HG03439 (cell line): ENCODE measurements around the gene CDK8.
"Not testable (repeated sequence)": the region's sequence is repeated elsewhere in the genome, so short reads cannot be mapped to it uniquely, and the experiment has no call there.

Experiments used
- ATAC-seq: cut with Tn5 transposase; IDR thresholded peaks from one replicate; pipeline ENCODE4 v1.9.1; 2021; ENCODE audit warnings: mild to moderate bottlenecking, moderate library complexity; ENCODE audit not compliant: unreplicated experiment

Gene CDK8

DNA sequence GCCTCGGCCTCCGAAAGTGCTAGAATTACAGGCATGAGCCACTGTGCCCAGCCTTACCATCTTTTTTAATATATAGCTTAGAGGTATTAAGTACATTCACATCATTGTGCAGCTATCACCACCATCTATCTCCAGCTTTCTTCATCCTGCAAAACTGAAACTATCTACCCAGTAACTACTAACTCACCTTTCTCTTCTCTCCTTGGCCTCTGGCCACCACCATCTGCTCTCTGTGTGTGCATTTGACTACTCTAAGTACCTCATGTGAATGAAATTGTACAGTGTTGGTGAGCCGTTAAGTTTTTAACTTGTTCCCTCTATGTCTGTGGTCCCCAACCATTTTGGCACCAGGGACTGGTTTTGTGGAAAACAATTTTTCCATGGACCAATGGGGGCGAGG is 56.1 kb downstream of the CDK8 start:
- ATAC-seq, result no peak

DNA sequence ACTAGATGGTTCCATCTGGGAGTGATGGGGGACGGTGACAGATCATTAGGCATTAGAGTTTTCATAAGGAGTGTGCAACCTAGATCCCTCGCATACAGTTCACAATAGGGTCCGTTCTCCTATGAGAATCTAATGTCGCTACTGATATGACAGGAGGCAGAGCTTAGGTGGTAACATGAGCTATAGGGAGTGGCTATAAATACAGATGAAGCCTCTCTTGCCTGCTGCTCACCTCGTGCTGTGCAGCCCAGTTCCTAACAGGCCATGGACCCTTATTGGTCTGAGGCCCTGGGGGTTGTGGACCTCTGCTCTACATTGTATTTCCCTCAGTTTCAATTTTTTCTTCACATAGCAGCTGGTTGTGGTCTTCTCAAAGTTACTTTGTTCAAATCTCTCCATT is 56.5 kb downstream of the CDK8 start:
- ATAC-seq, result no peak

DNA sequence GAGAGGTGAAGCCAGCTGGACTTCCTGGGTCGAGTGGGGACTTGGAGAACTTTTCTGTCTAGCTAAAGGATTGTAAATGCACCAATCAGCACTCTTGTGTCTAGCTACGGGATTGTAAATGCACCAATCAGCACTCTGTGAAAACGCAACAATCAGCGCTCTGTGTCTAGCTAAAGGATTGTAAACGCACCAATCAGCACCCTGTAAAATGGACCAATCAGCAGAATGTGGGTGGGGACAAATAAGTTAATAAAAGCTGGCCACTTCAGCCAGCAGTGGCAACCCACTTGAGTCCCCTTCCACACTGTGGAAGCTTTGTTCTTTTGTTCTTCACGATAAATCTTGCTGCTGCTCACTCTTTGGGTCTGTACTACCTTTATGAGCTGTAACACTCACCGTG is 58.1 kb downstream of the CDK8 start:
- ATAC-seq, result not testable (repeated sequence)

DNA sequence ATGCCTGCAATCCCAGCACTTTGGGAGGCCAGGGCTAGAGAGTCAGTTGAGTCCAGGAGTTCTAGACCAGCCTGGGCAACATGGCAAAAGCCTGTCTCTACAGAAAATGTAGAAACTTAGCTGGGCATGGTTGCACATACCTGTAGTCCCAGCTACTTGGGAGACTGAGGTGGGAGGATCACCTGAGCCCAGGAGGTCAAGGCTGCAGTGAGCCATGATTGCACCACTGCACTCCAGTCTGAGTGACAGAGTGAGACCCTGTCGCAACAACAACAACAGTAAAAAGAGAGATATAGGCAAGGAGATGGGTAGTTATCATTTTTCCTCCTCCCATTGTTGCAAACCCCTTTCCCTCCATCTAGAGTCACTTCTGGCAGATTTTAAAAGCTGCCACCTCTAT is 62.2 kb downstream of the CDK8 start:
- not testable (repeated sequence) for ATAC-seq

DNA sequence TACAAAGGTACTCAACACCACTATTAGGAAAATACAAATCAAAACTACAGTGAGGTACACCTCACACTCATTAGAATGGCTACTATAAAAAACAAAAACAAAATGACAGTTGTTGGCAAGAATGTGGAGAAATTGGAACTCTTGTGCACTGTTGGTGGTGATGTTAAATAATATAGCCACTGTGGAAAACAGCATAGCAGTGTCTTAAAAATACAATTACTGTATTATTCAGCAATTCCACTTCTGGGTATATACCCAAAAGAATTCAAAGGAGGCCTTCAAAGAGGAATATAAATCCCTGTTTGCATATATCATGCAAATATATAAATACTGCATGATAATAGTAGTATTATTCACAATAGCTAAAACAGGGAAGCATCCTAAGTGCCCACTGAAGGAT is 66.8 kb downstream of the CDK8 start:
- no peak for ATAC-seq

DNA sequence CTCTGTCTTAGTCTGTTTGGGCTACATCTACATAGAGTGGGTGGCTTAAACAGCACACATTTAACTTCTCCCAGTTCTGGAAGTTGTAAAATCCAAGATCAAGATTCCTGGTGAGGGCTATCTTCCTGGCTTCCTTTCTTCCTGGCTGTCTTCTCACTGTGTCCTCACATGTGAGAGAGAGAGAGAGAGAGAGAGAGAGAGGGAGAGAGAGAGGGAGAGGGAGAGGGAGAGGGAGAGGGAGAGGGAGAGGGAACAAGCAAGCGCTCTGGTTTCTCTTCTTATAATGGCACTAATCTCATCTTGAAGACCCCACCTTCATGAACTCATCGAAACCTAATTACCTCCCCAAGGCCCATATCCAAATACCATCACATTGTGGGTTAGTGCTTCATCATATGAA is 69.2 kb downstream of the CDK8 start:
- ATAC-seq, result no peak

DNA sequence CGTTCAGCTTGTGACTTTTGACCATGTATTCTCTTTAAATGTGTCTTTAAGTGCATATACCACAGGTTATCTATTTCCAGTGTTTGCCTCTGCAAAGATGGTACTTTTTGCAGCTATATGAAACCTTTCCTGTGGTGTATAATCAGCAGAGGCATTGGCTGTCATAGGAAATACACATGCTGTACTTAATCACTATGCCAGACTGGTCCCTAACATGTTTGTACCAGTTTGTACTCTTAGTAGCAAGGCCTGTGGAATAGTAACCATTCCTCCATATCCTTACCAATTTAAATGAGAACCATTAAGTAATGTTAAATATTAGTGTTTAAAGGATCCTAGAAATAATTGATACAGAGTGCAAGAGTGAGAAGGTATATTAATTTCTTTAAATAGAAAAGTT is 69.8 kb downstream of the CDK8 start:
- ATAC-seq, result no peak

DNA sequence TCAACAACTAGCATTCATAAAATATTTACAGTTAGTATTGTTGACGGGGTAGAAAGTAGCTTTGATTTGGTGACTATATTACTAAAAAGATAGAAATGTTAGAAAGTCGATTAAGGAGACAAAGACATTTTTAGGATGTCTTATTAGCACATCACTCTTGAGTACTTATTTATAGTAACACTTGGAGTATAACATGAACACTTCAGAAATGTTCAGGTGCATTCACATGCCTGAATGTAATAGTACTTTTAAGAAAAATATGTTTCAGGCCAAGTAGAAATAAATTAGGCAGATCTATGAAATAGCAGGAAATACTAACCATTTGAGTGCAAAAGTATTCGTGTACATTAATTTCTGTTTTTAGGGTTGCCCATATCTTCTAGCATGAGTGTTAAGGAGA is 70.4 kb downstream of the CDK8 start:
- no peak for ATAC-seq

DNA sequence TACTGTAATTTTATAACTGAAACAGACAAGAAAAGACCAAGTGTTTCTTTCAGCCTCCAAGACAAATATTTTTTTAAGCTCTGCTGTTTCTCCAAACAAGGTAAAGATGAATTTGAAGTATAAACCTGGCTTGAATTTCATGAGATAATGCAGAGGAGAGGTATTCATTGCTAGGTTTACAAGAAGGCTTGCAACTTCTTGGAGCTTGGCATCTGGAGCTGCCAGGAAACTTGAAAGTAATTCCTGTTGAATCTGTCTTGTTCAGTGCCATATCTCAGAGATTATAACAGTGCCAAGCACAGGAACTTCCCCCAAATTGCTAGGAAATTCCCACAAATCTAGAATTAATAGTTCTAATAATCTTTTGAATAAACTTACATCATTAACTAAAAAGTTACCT is 70.9 kb downstream of the CDK8 start:
- no peak for ATAC-seq

DNA sequence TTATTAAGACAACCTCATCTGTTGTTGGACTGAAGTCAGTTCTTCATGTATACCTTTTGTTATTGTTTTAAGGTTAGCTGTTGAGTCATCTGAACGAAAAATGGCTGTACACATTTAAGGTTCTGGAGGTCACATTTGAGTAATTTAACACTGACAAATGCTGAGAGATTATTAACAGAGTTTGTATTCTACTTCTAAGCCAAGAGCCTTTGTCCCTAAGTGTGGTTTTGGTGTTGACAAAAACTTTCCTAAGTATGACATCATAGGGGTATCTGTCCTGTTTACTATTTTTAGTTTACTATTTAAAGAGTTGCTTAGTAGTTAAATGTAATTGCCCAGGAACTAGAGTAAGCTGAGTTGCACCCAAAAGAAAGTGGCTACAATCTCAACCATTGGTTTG is 71.9 kb downstream of the CDK8 start:
- ATAC-seq, result peak; percentile 76

DNA sequence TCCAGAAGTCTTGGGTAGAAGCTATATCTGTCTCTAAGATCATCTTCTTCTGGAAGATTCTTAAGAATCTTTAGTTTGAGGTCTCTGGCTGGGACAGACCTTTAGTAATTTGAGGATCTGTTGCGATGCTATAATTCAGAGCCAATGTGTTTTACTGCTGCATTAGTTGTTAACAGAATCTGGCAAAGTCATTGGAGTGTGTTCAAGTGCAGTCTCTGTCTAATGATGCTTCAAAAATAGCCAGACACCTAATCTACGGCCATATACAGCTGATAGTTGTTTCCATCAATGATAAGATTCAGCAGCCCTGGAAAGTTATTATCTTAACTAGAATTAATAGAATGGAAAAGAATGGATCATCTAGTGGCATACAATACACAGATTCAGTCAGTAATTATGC is 72.6 kb downstream of the CDK8 start:
- ATAC-seq, result no peak

DNA sequence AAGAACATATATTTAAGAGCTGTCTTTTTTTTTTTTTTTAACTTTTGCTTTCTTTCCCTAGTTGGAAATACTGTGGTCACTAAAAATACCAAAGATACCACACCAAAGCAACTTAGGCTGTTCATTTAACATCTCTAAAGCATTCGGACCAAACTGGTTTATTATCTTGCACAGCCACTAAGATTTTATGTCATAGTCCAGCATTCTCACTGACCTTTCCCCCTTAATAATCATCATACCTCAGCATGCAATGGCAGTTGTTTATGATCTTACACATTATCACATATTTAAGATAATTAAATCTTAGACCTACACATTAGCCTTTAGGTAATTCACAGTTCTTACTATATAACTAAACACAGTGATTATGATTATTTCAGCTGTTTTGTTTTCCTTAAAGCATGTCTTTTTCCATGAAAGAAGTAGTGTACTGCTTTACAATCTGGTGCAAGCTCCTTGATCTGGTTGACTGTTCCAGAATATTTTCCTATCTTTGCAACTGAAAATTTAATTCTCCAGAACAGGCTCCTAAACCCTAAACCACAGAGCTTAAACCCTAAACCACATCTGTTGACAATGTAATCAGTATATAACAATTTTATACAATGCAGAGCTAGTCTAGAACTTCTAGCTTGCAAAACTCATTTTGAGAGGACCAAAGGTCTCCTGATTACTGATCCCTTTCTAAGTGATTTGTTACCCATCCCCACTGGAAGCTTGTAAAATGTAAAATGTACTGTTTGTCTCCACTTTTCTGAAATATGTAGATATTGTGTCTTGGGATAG is 74.2 kb downstream of the CDK8 start:
- no peak for ATAC-seq

DNA sequence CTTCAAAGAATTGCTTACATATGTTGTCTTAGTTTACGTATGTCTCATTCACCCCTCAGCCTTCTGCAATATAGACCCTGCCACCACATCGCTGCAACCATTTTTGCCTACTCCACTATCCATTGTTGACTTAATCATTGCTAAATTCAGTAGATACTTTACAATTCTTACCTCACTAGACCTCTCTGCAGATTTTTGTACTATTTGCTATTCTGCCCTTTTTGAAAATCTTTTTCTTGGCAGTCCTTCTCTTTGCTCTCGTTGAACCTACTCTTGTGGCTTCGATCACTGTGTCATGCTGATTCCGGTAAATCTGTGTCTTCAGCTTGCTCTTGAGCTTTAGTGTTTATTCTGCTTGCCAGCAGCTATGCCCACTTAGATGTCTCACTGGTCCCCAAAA is 81.2 kb downstream of the CDK8 start:
- ATAC-seq, result no peak

DNA sequence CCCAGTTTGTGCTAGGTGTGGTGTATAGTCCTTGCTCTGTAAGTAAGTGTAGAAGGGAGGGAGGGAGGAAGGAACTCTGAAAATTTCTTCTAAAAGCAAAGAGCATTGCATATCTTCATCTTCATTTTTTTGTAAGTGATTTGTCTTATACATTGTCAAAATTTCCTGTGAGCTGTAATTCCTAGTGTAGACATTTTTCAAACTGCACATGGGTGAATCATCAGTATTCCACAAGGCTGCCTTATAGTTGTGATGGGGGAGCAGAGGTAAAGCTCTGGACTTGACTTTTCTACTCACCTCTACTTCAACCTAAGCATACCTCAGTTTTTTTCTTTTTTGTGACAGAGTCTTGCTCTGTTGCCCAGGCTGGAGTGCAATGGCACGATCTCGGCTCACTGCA is 86.9 kb downstream of the CDK8 start:
- ATAC-seq, result no peak

DNA sequence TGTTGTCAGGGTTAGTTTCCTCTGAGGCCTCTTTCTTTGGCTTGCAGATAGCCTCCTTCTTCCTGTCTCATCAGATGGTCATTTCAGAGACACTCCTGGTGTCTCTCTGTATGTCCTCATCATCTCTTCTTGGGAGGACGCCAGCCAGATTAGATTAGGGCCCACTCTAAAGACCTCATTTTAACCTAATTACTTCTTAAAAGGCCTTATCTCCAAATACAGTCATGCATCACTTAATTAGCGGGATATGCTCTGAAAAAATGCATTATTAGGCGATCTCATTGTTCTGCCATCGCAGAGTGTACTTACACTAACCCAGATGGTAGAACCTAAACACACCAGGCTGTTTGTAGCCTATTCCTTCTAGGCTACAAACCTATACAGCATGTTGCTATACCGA is 89.0 kb downstream of the CDK8 start:
- ATAC-seq, result no peak

DNA sequence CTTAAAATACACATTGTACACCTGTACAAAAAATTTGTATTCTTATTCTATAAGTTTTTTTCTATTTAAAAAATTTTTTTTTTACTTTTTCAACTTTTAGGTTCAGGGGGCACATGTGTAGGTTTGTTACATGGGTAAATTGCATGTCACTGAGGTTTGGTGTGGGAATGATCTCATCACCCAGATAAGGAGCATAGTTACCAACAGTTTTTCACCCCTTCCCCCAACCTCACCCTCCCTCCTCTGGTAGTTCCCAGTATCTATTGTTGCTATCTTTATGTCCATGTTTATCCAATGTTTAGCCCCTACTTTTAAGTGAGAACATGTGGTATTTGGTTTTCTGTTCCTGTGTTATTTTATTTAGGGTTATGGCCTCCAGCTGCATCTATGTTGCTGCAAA is 89.9 kb downstream of the CDK8 start:
- ATAC-seq, result no peak

DNA sequence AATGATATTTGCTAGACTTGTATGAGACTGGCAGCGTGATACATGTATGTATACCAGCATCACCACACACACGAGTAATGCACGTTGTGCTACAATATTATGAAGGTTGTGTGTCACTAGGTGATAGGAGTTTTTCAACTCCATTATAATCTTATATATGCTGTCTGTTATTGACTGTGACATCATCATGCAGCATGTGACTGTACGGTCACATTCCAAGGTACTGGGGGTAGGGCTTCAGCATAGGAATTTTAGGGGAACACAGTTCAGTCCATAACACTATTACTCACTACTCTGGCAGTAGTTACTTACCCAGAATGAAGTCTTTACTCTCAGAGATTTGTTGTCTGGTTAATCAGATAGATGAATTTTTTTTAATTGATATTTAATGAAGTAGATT is 91.1 kb downstream of the CDK8 start:
- no peak for ATAC-seq

DNA sequence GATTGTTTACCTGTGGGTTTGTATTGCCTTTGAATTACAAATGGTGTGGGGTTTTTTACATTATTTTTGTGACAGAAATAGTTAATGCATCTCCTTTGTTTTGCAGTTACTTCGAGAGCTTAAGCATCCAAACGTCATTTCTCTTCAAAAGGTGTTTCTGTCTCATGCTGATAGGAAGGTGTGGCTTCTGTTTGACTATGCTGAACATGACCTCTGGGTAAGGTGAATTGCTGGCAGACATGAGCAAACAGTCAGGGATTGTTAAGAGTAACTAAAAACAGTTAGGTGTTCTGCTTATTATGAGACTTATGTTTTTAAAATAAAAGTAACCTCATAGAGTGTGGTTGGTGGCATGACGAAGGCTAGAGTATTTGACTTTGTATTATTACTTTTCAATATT is 95.0 kb downstream of the CDK8 start:
- ATAC-seq, result no peak

DNA sequence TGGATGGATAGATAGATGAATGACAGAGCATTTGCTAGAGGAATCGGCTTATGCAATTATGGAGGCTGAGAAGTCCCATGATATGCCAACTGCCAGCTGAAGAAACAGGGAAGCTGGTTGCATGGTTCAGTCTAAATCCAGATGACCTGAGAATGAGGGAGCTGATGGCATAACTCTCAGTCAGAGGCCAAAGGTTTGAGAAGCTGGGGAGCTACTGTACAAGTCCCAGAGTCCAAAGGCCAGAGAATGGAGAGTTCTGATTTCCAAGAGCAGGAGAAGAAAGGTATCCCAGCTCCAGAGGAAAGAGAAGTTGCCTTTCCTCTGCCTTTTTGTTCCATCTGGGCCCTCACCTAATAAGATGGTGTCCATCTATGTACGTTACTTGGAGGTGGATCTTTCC is 108.3 kb downstream of the CDK8 start:
- ATAC-seq, result no peak

DNA sequence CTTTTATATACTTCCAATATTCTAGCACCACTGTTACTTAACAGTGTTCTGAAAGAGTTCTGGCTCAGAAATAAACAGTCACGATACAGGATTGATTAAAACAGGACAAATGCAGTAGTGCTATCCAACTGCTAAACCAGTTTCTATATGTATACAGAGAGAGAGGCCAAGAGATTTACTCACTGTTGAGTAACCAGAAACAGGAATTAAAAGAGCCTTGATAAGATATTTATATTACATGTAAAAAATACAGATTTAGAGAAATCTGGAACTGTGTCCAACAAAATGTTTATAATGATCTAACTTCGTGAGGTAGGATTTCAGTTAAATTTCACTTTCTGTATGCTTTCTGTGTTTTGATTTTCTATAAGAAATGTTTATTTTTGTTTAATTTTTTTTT is 116.6 kb downstream of the CDK8 start:
- ATAC-seq, result no peak

DNA sequence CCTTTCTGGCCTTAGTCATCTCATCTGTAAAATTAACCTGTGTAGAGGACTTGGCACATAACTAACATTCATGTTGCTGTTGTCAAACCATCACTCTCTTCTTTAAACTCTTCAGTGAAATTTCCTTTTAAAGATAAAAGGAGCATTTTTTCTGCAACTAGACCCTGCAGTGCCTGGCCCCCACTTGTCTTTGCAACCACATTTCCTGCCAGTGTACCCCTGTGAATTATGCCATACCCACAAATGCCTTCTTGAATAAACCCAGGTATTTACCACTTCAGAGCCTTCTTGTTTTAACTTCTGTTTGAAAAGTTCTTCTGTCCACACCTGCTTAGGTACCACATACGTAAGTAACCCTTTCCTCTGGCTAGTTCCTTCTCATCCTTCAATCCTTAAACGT is 118.8 kb downstream of the CDK8 start:
- ATAC-seq, result no peak

DNA sequence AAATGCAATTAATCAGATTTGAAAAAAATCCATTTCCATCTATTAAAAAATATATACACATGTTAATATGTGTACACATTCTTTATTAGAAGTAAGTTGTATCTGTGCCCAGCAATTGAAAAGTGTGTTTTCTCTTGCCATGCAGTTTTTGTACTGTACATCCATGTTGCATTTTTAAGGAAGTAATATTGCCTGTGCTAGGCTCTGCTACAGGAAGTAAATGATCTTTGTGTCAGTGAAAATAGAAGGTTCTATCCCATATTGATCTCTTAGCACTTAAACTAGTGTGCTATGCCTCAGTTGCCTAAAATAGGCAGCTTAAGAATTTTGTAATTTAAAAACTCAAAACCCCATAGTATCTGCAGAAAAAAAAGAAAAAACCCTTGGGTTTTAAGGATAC is 122.5 kb downstream of the CDK8 start:
- ATAC-seq, result no peak

DNA sequence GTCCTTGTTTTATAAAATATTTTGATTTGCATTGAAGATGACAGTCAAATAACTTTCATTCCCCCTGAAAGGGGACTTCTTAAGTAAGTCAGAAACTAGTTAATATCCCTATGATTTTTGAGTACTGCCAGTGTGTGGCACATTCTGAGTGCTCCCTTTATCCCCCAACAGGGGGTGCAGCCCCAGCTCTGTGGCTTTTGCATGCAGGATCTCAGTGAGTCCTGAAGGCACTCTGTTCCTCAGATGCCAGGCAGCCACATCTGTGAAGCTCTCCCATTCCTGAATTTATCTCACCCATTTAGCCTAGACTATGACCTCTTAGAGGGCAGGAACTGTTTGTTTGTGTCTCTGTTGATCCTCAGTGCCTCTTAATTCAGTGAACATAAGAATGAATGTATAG is 123.1 kb downstream of the CDK8 start:
- no peak for ATAC-seq
